WTC11 (cell line): ENCODE results near the gene ZPR1. TPM values are rescaled to one million over a fixed set of nuclear protein-coding genes. Genes with fewer than 3 reads are reported as not detected.

ENCODE experiments used
- ATAC-seq: fragments of 200-7000 bp; cut with Tn5 transposase; 2 replicates; pipeline ENCODE4 v1.10.0; 2021; ENCODE audit warnings: mild to moderate bottlenecking, moderate library complexity
- CTCF ChIA-PET: fragments of 300-600 bp; sonication (Branson Sonifier 250); formaldehyde crosslinking; loops from one replicate; lab custom pipeline; 2021; ENCODE audit warnings: antibody characterized with exemption; lab: Charles Lee
- POLR2A ChIA-PET: fragments of 350-600 bp; sonication (Branson Sonifier 250); formaldehyde crosslinking; loops from one replicate; lab custom pipeline; 2021; ENCODE audit warnings: antibody characterized with exemption; lab: Charles Lee
- DNase-seq: peaks from one replicate; pipeline ENCODE4 v3.0.0; 2021; ENCODE audit warnings: low spot score
- H3K27ac Mint-ChIP-seq: 2 replicates; pipeline ENCODE4 v1.8.0; 2021; ENCODE audit warnings: mixed read lengths
- H3K27me3 Mint-ChIP-seq: 2 replicates; pipeline ENCODE4 v1.8.0; 2021; ENCODE audit warnings: low read depth, mild to moderate bottlenecking, moderate library complexity, mixed read lengths
- H3K36me3 Mint-ChIP-seq: 2 replicates; pipeline ENCODE4 v1.8.0; 2021; ENCODE audit warnings: mixed read lengths
- H3K4me1 Mint-ChIP-seq: 2 replicates; pipeline ENCODE4 v1.8.0; 2022; ENCODE audit warnings: mixed read lengths
- H3K4me3 Mint-ChIP-seq: 2 replicates; pipeline ENCODE4 v1.8.0; 2021; ENCODE audit warnings: mild to moderate bottlenecking, moderate library complexity, mixed read lengths
- H3K9me3 Mint-ChIP-seq: 2 replicates; pipeline ENCODE4 v1.8.0; 2021; ENCODE audit warnings: mixed read lengths
- ARID4B ChIP-seq: sonication (generic); formaldehyde crosslinking; IDR thresholded peaks from 2 replicates; pipeline ENCODE4 v1.8.0; 2023; ENCODE audit warnings: missing genetic modification reagents, mild to moderate bottlenecking, borderline replicate concordance
- ATF3 ChIP-seq: sonication (generic); formaldehyde crosslinking; conservative IDR thresholded peaks from 2 replicates; pipeline ENCODE4 v1.8.1; 2022; ENCODE audit warnings: mild to moderate bottlenecking, missing genetic modification reagents
- CDX4 ChIP-seq: fragments of 250-450 bp; sonication (Bioruptor Pico); IDR thresholded peaks from 2 replicates; pipeline ENCODE4 v1.9.0; 2021; ENCODE audit warnings: moderate library complexity, mild to moderate bottlenecking, inconsistent platforms, borderline replicate concordance
- E2F5 ChIP-seq: sonication (generic); formaldehyde crosslinking; IDR thresholded peaks from 2 replicates; pipeline ENCODE4 v1.8.1; 2022; ENCODE audit warnings: mild to moderate bottlenecking, moderate library complexity, missing genetic modification reagents
- EMX1 ChIP-seq: fragments of 250-450 bp; sonication (Bioruptor Pico); IDR thresholded peaks from 2 replicates; pipeline ENCODE4 v1.8.0; 2021; ENCODE audit warnings: mild to moderate bottlenecking
- FOXK1 ChIP-seq: sonication (generic); formaldehyde crosslinking; IDR thresholded peaks from 2 replicates; pipeline ENCODE4 v1.8.0; 2022; ENCODE audit warnings: mild to moderate bottlenecking, moderate library complexity, missing genetic modification reagents
- FOXP4 ChIP-seq: sonication (generic); formaldehyde crosslinking; IDR thresholded peaks from 2 replicates; pipeline ENCODE4 v1.8.0; 2022; ENCODE audit warnings: mild to moderate bottlenecking, missing genetic modification reagents
- HMGXB4 ChIP-seq: sonication (generic); formaldehyde crosslinking; IDR thresholded peaks from 2 replicates; pipeline ENCODE4 v1.8.1; 2023; ENCODE audit warnings: mild to moderate bottlenecking, moderate library complexity, missing genetic modification reagents
- KAT7 ChIP-seq: sonication (generic); formaldehyde crosslinking; IDR thresholded peaks from 2 replicates; pipeline ENCODE4 v1.8.1; 2023; ENCODE audit warnings: missing genetic modification reagents, mild to moderate bottlenecking, borderline replicate concordance
- MAX ChIP-seq: sonication (generic); formaldehyde crosslinking; IDR thresholded peaks from 2 replicates; pipeline ENCODE4 v1.8.0; 2022; ENCODE audit warnings: mild to moderate bottlenecking, missing genetic modification reagents
- MYBL2 ChIP-seq: sonication (generic); formaldehyde crosslinking; IDR thresholded peaks from 2 replicates; pipeline ENCODE4 v1.8.1; 2023; ENCODE audit warnings: mild to moderate bottlenecking, moderate library complexity, missing genetic modification reagents
- SOX15 ChIP-seq: fragments of 250-450 bp; sonication (Bioruptor Pico); IDR thresholded peaks from 2 replicates; pipeline ENCODE4 v1.9.0; 2021; ENCODE audit warnings: mild to moderate bottlenecking
- SP1 ChIP-seq: sonication (generic); formaldehyde crosslinking; conservative IDR thresholded peaks from 2 replicates; pipeline ENCODE4 v1.8.1; 2022; ENCODE audit warnings: missing genetic modification reagents
- TEAD1 ChIP-seq: sonication (generic); formaldehyde crosslinking; IDR thresholded peaks from 2 replicates; pipeline ENCODE4 v1.8.0; 2022; ENCODE audit warnings: mild to moderate bottlenecking, missing genetic modification reagents
- TP53 ChIP-seq: sonication (generic); formaldehyde crosslinking; IDR thresholded peaks from 2 replicates; pipeline ENCODE4 v1.8.1; 2023; ENCODE audit warnings: mild to moderate bottlenecking, missing genetic modification reagents
- ZBTB43 ChIP-seq: sonication (generic); formaldehyde crosslinking; IDR thresholded peaks from 2 replicates; pipeline ENCODE4 v1.8.1; 2023; ENCODE audit warnings: mild to moderate bottlenecking, missing genetic modification reagents
- ZNF219 ChIP-seq: sonication (generic); formaldehyde crosslinking; IDR thresholded peaks from 2 replicates; pipeline ENCODE4 v1.8.0; 2023; ENCODE audit warnings: missing genetic modification reagents, mild to moderate bottlenecking, borderline replicate concordance
- ZNF263 ChIP-seq: sonication (generic); formaldehyde crosslinking; IDR thresholded peaks from 2 replicates; pipeline ENCODE4 v1.8.1; 2022; ENCODE audit warnings: low read depth, mild to moderate bottlenecking, moderate library complexity, missing genetic modification reagents
- ZNF416 ChIP-seq: fragments of 250-450 bp; sonication (Bioruptor Pico); IDR thresholded peaks from 2 replicates; pipeline ENCODE4 v1.9.0; 2021; ENCODE audit warnings: mild to moderate bottlenecking, inconsistent platforms
- total RNA-seq: library from RNA; stranded (reverse); gene quantifications from 3 replicates; pipeline ENCODE4 v1.2.3, GENCODE V29; 2021

Gene ZPR1
- total RNA-seq, 1 experiment from 2014 or later: 59.6 TPM

- peak; percentile 82; the same call in 1 of the 2 replicates for TF ChIP-seq HMGXB4
- TF ChIP-seq SP1 (CRISPR knock-in tag): 0 out of 2 replicates have a peak, but pooled peaks have one; percentile 23
- peak; percentile 72; the same call in 1 of the 2 replicates for TF ChIP-seq MYBL2 (CRISPR knock-in tag)
- peak; percentile 57; the same call in 1 of the 2 replicates for TF ChIP-seq TEAD1
- TF ChIP-seq FOXP4 (CRISPR knock-in tag): peak; percentile 96
- TF ChIP-seq ARID4B: 0 out of 2 replicates have a peak, but pooled peaks have one; percentile 46
- TF ChIP-seq TP53 (CRISPR knock-in tag): peak; percentile 74; the same call in 1 of the 2 replicates
- TF ChIP-seq MAX (CRISPR knock-in tag): peak; percentile 97
- TF ChIP-seq EMX1 (CRISPR knock-in tag): peak; percentile 61; the same call in 1 of the 2 replicates
- TF ChIP-seq, all 79 proteins: peak for 24
Measured at GRCh38 chr11:116835791-116836631, 48.2 kb upstream of the ZPR1 start (continued).

GRCh38 chr11:116835042-116835772 lies 47.4 kb upstream of the ZPR1 start:
- H3K4me3 Mint-ChIP-seq: peak overlapping the region; percentile 59
- DNase-seq: no peak
- H3K9me3 Mint-ChIP-seq: peaks cover 3% of the 10 kb centered on the region; the same call in 1 of the 2 replicates
- POLR2A ChIA-PET: interaction anchor here (1.3 to 1.4 kb wide), 2 partner anchors 44 to 62 kb away, joined by 3 to 8 read pairs; partner anchors contain the start of genes APOA5 and BUD13
- no peak overlapping the region for H3K27ac Mint-ChIP-seq
- H3K27me3 Mint-ChIP-seq: peaks cover 11% of the 10 kb centered on the region
- no peaks in the 10 kb centered on the region for H3K36me3 Mint-ChIP-seq
- peaks cover 19% of the 10 kb centered on the region for H3K4me1 Mint-ChIP-seq
- peak; percentile 22 for ATAC-seq
- CTCF ChIA-PET: interaction anchor here (0.6 to 6.0 kb wide), 43 partner anchors 8 to 391 kb away, joined by 3 to 358 read pairs (median 4); partner anchors contain the start of genes APOA4, APOA5, BUD13 and PAFAH1B2
- TF ChIP-seq FOXK1 (CRISPR knock-in tag) (no peak), ZNF416 (CRISPR knock-in tag) (no peak), HMGXB4 (no peak), CDX4 (CRISPR knock-in tag) (no peak), KAT7 (CRISPR knock-in tag) (no peak), ZNF219 (CRISPR knock-in tag) (no peak), E2F5 (CRISPR knock-in tag) (no peak), ATF3 (CRISPR knock-in tag) (no peak), ZNF263 (CRISPR knock-in tag) (no peak), TEAD1 (no peak), SOX15 (CRISPR knock-in tag) (no peak), ZBTB43 (no peak)
